GM18861 (cell line): ENCODE measurements around the gene PSMC3.
"Not testable (repeated sequence)": the region's sequence is repeated elsewhere in the genome, so short reads cannot be mapped to it uniquely, and the experiment has no call there.

Source experiments
- ATAC-seq: cut with Tn5 transposase; IDR thresholded peaks from one replicate; pipeline ENCODE4 v1.9.1; 2021; ENCODE audit not compliant: unreplicated experiment

The PSMC3 gene

GRCh38 chr11:47426062-47426956 lies at the start of gene PSMC3:
PSMC3 (minus strand) TSS chr11:47426439; CDS start chr11:47426279, 160 bp downstream.
- ATAC-seq = peak; percentile 79

GRCh38 chr11:47470671-47471070 lies 44.4 kb upstream of the PSMC3 start:
- no peak for ATAC-seq

- no peak for ATAC-seq
Observed at GRCh38 chr11:47469361-47470179, 43.3 kb upstream of the PSMC3 start.

- ATAC-seq = no peak
Observed at GRCh38 chr11:47468598-47469214, 42.5 kb upstream of the PSMC3 start.

GRCh38 chr11:47467357-47467756 lies 41.1 kb upstream of the PSMC3 start:
- no peak for ATAC-seq

- ATAC-seq = no peak
Observed at GRCh38 chr11:47466701-47467250, 40.5 kb upstream of the PSMC3 start.

- ATAC-seq = no peak
Observed at GRCh38 chr11:47466201-47466600, 40.0 kb upstream of the PSMC3 start.

- no peak for ATAC-seq
Observed at GRCh38 chr11:47464483-47464882, 38.2 kb upstream of the PSMC3 start.

GRCh38 chr11:47461876-47462275 lies 35.6 kb upstream of the PSMC3 start:
- ATAC-seq = no peak

GRCh38 chr11:47460571-47461235 lies 34.5 kb upstream of the PSMC3 start:
- no peak for ATAC-seq

GRCh38 chr11:47454258-47454671 lies 28.0 kb upstream of the PSMC3 start:
- ATAC-seq = not testable (repeated sequence)

- ATAC-seq = no peak
Observed at GRCh38 chr11:47453365-47453764, 27.1 kb upstream of the PSMC3 start.

- ATAC-seq = no peak
Observed at GRCh38 chr11:47451990-47452389, 25.8 kb upstream of the PSMC3 start.

GRCh38 chr11:47451436-47451835 lies 25.2 kb upstream of the PSMC3 start:
- no peak for ATAC-seq

GRCh38 chr11:47449541-47449940 lies 23.3 kb upstream of the PSMC3 start:
- no peak for ATAC-seq

GRCh38 chr11:47448566-47449427 lies 22.6 kb upstream of the PSMC3 start, which contains the start of gene RAPSN:
RAPSN (minus strand) TSS chr11:47449136; CDS start chr11:47448964, 172 bp downstream.
- no peak for ATAC-seq

GRCh38 chr11:47447906-47448305 lies 21.7 kb upstream of the PSMC3 start:
- ATAC-seq = no peak

- ATAC-seq = no peak
Observed at GRCh38 chr11:47446833-47447232, 20.6 kb upstream of the PSMC3 start.

- ATAC-seq = no peak
Observed at GRCh38 chr11:47445840-47446239, 19.6 kb upstream of the PSMC3 start.

- ATAC-seq = no peak
Observed at GRCh38 chr11:47443817-47444216, 17.6 kb upstream of the PSMC3 start.
